GM19025 (cell line): ENCODE measurements around the gene DTX3L.

ENCODE experiments used
- ATAC-seq: cut with Tn5 transposase; IDR thresholded peaks from one replicate; pipeline ENCODE4 v1.9.1; 2021; ENCODE audit warnings: mild to moderate bottlenecking, low read depth, moderate library complexity; ENCODE audit not compliant: unreplicated experiment

Gene DTX3L

DNA sequence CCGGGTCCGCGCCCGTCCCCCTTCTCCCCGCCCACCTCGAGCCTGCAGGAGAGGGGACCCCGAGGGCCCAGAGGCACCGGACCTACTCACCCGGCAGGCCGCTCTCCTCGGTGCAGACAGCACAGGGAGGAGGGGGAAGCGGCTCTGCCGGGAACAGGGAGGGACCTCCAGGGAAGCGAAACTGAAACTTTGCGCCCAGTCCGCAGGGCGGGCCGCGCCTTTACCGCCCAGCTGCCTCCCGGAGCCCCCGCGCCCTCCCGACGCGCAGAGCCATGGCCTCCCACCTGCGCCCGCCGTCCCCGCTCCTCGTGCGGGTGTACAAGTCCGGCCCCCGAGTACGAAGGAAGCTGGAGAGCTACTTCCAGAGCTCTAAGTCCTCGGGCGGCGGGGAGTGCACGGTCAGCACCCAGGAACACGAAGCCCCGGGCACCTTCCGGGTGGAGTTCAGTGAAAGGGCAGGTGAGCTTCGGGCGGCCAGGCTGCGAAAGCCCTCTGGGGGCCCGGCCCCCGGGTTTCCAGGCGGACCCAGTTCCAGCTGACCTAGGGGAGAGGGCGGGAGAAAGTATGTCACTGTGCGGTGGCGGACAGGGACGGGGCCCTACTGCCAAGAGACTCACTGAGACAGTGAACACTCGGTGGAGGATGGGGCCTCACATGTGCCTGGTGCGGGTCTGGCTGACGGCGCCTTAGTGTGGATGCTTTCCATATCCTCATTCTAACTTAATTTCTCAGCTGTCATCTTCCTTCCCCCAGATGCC is at the start of gene DTX3L, which contains the start of gene PARP9:
Gene DTX3L (plus strand): TSS at position 184 of the 758 bp plus-strand sequence. CDS start 89 bp downstream, at position 273.
Gene PARP9 (minus strand): TSS at position 146 of the 758 bp plus-strand sequence. CDS start 4,680 bp downstream, outside the sequence.
- ATAC-seq: peak; percentile 57

GRCh38 chr3:122515020-122515468 is 49.1 kb upstream of the DTX3L start:
- no peak for ATAC-seq

DNA sequence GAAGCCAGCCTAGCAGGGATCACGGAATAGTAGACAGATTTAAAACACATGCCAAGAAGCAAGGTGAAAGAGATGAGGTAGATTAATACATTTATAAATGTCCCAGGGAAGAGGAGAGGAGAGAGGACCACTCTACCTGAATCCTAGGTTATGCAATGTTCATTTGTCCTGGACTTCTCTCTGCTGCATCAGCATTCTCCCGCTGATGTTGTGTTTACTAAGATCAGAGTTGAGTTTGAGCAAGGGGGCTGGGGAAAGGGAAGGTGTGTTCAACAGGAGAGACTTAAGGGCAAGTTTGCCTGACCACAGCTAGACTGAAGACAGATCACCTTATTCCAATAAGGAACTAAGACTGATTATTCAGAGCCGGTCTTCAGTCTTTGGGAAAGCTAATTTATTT is 48.3 kb upstream of the DTX3L start:
- no peak for ATAC-seq

- no peak for ATAC-seq
Observed at GRCh38 chr3:122516846-122517360, 47.2 kb upstream of the DTX3L start.

- ATAC-seq: no peak
Observed at GRCh38 chr3:122519693-122520092, 44.4 kb upstream of the DTX3L start.

DNA sequence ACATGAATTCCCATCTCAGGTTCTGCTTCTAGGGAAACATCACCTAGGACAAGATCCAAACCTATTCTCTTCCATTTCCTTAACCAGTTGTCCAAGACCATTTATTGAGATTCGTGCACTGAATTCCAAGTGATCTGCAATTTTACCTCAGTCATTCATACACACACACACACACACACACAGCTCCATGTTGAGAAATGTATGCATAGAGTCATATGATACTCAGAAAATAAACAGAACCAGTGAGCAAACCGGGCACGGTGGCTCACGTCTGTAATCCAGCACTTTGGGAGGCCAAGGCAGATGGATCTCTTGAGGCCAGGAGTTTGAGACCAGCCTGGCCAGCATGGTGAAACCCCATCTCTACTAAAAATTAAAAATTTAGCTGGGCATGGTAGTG is 43.3 kb upstream of the DTX3L start:
- no peak for ATAC-seq

GRCh38 chr3:122523317-122523716 is 40.8 kb upstream of the DTX3L start:
- no peak for ATAC-seq

DNA sequence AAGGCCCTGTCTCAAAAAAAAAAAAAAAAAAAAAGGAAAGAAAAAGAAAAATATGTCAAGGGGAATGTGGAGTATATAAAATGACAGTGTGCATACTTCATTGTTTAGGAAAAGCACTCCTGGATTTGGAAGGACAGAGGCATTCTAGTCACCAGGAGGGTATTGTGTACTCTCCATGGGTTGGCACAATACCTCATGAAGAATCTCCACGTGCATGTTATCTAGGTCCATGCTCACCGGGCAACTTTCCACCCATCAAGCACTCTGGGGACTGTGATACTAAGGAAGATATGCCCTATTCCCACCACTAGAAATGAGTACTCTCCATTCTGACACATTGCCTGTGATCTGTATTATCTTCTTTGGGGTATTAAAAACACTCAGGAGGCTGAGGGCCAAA is 34.0 kb upstream of the DTX3L start:
- ATAC-seq: no peak

DNA sequence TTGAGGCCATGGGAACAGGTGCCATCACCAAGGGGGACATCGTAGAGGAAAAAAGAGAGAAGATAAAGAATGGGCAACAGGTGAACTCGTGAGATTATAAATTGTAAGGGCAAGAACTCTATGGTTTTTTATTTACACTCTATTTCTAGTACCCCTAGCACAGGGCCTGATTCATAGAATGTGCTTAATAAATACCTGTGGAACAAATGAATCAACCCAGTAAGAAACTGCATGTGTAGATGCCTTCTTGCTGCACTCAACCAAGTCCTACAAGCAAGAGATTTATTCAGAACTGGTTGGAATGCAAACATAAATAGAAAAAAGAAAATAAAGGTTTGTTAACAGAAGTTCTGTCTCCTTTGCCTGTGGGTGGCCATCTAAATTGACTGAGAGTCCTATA is 30.7 kb upstream of the DTX3L start:
- no peak for ATAC-seq

DNA sequence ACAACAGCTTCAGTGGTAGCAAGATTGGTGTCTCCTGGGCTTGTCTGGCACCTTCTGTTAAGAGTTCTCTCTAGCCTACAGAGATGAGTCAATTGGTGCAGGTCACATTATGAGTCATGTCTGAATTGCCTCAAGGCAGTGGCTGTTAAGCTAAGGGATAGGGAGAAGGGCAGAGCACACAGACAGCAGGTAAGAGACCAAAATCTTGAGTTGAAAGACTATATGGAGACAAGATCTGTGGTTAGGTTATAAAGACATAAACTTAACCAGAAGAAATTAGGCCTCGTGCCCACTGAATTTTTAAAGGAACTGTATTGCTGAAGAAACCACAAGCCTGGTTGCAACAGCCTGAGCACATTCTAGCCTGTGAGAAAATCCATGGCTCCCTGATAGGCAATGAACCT is 30.2 kb upstream of the DTX3L start:
- ATAC-seq: peak; percentile 100

DNA sequence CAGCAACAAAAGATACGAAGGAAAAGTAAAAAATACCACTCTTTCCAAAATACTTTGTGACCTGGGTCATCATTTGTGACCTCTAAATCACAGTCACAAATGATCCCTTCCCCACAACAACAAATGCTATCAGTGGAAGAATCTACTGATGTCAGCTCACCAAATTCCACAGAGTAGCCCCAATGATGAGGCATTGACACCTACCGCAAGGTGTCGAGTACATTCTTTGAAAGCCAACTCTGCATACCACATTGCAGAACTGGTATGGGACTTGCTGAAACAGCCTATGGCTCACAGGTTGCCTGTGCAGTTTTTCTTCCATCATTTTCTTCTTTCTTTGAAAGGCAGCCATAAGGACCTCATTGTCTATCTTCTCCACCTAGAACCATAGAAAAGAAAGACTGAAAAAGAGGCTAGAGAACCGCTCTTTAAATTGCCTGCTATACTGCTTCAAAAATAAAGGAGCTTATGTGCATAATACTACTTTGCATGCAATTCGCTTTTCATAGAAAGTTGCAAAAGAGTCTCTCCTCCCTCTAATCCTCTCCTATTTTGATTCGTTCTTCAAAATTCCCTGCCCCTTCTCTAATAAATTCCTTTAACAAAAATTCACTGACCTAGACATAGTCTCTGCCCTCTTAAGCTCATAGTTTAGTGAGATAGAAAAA is 28.0 kb upstream of the DTX3L start:
- no peak for ATAC-seq

GRCh38 chr3:122536632-122537001 is 27.5 kb upstream of the DTX3L start:
- ATAC-seq: no peak

DNA sequence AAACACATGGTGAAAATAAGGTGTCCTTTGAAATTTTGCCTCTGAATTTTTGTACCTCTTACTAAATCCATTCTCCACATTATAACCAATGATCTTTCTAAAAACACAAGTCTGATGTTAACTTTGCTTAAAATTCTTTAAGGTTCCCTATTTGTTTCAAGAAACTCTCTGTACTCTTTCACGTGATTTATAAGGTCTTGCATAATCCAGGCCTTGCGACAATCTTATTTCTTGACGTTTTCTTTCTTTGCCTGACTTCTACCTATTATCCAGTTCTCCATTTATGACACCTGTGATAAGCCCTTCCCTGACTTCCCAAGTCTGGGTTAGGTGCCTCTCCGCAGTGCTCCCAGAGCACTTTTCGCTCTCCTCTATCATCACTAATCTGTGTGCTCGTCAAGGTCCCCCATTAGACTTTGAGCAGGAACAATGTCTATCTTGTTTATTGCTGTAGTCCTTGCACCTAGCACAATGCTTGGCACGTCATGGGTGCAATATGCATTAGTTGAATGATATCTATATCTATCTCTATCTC is 25.1 kb upstream of the DTX3L start:
- no peak for ATAC-seq

DNA sequence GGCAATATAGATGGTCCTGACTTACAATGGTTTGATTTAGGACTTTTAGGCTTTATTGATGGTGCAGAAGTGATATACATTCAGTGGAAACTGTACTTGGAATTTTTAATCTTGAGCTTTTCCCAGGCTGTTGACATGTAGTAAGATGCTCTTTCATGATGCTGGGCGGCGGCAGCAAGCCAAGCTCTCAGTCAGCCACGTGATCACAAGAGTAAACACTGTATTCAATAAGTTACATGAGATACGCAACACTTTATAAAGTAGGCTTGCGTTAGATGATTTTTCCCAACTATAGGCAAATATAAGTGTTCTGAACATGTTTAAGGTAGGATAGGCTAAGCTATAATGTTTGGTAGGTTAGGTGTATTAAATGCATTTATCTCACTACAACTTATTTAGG is 18.0 kb upstream of the DTX3L start:
- no peak for ATAC-seq

- no peak for ATAC-seq
Observed at GRCh38 chr3:122548076-122548475, 16.1 kb upstream of the DTX3L start.

- no peak for ATAC-seq
Observed at GRCh38 chr3:122548619-122549018, 15.5 kb upstream of the DTX3L start.

DNA sequence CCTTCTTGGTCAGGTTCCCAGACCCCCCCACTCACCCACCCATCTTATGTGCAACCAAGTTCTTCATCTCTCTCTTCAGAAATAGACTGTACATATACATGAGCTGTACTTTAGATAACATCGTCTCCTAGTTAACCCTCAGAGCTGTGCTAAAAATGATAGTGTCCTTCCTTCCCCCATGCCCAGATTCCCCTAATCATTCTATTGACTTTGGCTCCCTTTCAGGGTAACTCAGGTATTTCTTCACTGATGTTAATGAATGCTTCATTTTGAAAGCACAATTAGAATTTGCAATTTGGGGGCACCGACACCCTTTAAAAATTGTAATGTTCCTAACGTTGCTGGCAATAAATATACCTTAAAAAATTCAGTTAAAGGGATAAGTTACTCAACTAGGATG is 11.0 kb upstream of the DTX3L start:
- ATAC-seq: no peak

- ATAC-seq: no peak
Observed at GRCh38 chr3:122555275-122556071, 8.7 kb upstream of the DTX3L start.

- no peak for ATAC-seq
Observed at GRCh38 chr3:122557356-122557755, 6.8 kb upstream of the DTX3L start.

DNA sequence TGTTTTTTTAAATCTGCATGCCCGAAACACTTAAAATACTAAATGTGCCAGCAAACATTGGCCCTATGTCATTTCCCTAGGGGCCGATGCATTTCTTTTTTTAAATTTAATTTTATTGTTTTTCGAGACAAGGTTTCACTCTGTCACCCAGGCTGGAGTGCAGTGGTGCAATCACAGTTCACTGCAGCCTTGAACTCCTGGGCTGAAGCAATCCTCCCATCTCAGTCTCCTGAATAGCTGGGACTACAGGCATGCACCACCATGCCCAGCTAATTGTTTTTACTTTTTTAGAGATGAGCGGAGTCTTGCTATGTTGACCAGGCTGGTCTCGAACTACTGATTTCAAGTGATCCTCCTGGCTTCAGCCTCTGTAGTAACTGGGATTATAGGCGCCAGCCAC is 5.5 kb upstream of the DTX3L start:
- no peak for ATAC-seq

DNA sequence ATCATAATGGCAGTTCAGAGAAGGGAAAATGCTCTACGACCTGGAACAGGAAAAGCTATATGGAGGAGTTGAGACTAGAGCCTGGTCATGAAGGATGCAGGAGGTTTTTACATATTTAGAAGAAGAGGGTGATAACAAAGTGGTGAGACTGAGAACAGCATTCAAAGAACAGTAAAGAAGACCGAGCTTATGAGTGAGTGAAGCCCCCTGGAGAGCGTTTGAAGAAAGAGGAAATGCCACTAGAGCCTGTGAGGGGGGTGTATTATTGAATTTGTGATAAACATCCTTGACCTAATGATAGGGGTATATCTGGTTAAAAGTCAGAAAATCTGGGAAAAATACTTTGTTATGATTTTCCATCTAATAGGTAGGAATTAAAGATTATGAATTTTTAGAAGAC is 4.2 kb upstream of the DTX3L start:
- no peak for ATAC-seq
